DND-41 (cell line): ENCODE measurements around the gene SYNE4.

ENCODE experiments used
- ATAC-seq: fragments of 200-7000 bp; cut with Tn5 transposase; 3 replicates; pipeline ENCODE4 v1.9.1; 2021; ENCODE audit warnings: low read depth; ENCODE audit not compliant: insufficient read depth
- DNase-seq: peaks from one replicate; pipeline ENCODE4 v3.0.0-alpha.2; 2020
- H2AFZ ChIP-seq: 2 replicates; pipeline ENCODE4 v1.6.0; 2012; ENCODE audit warnings: low read depth, low read length
- H3K27ac ChIP-seq: 2 replicates; pipeline ENCODE4 v1.5.1; 2012; ENCODE audit warnings: low read length, inconsistent platforms
- H3K27me3 ChIP-seq: fragments of 200-600 bp; sonication (generic); 2 replicates; pipeline ENCODE4 v1.6.0; 2012; ENCODE audit warnings: low read length, mild to moderate bottlenecking, inconsistent platforms; ENCODE audit not compliant: insufficient read depth, poor library complexity
- H3K36me3 ChIP-seq: 2 replicates; pipeline ENCODE4 v1.5.1; 2012; ENCODE audit warnings: low read length, inconsistent platforms; ENCODE audit not compliant: insufficient read depth
- H3K4me1 ChIP-seq: 2 replicates; pipeline ENCODE4 v1.5.1; 2012; ENCODE audit warnings: mild to moderate bottlenecking, low read length; ENCODE audit not compliant: insufficient read depth
- H3K4me2 ChIP-seq: 2 replicates; pipeline ENCODE4 v1.6.0; 2012; ENCODE audit warnings: mild to moderate bottlenecking, moderate library complexity, low read length, inconsistent platforms; ENCODE audit not compliant: insufficient read depth
- H3K4me3 ChIP-seq, 2 experiments: fragments of 200-600 bp in 1 of 2; shearing (Covaris generic) in 1 of 2; 2 replicates each; pipeline ENCODE4 v1.5.1; 2012 to 2016; ENCODE audit warnings: inconsistent platforms in 2 of 2, low read length in 2 of 2, mild to moderate bottlenecking in 2 of 2, low read depth in 1 of 2, moderate library complexity in 1 of 2
- H3K79me2 ChIP-seq: 2 replicates; pipeline ENCODE4 v1.6.0; 2012; ENCODE audit warnings: low read length, inconsistent platforms; ENCODE audit not compliant: insufficient read depth
- H3K9ac ChIP-seq: 2 replicates; pipeline ENCODE4 v1.6.0; 2012; ENCODE audit warnings: low read depth, mild to moderate bottlenecking, inconsistent platforms, low read length, moderate library complexity
- H3K9me3 ChIP-seq: 2 replicates; pipeline ENCODE4 v1.5.1; 2012; ENCODE audit warnings: low read length, moderate library complexity, mild to moderate bottlenecking, inconsistent platforms; ENCODE audit not compliant: insufficient read depth, severe bottlenecking
- H4K20me1 ChIP-seq: 2 replicates; pipeline ENCODE4 v1.6.0; 2012; ENCODE audit warnings: low read length; ENCODE audit not compliant: insufficient read depth
- EZH2 ChIP-seq: IDR thresholded peaks from 3 replicates; pipeline ENCODE4 v1.6.1; 2012; ENCODE audit warnings: borderline replicate concordance, low read depth, mild to moderate bottlenecking, moderate library complexity, low read length, inconsistent platforms; ENCODE audit not compliant: severe bottlenecking
- TF ChIP-seq, protein P1 (sequence below): IDR thresholded peaks from 2 replicates; pipeline ENCODE4 v1.5.1; 2012; ENCODE audit warnings: borderline replicate concordance, low read length, moderate library complexity, mild to moderate bottlenecking; ENCODE audit not compliant: poor library complexity, severe bottlenecking; ENCODE audit errors: extremely low read depth

The SYNE4 gene

DNA sequence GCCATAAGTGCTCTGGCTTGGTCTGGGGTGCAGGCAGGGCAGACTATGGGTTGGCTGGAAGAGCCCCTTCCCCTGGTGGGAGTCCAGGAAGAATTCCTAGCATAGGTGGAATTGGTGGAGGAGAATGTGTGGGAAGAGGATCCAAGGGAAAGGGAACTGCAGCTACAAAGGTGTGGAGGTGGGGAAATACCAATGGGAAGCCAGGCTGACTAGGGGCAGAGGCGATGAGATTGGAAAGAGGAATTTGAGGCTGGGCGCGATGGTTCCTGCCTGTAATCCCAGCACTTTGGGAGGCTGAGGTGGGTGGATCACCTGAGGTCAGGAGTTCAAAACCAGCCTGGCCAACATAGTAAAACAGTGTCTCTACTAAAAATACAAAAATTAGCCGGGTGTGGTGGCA is 18.5 kb downstream of the SYNE4 start:
- Histone ChIP-seq H3K4me3 (no peak overlapping the region), H3K9me3 (no peaks in the 10 kb centered on the region), H3K36me3 (no peaks in the 10 kb centered on the region; the same call in 1 of the 2 replicates), H3K4me1 (peaks cover 10% of the 10 kb centered on the region), H3K9ac (no peak overlapping the region), H2AFZ (no peak overlapping the region), H3K4me2 (no peak overlapping the region), H3K27me3 (peaks cover 21% of the 10 kb centered on the region), H4K20me1 (no peaks in the 10 kb centered on the region; the same call in 1 of the 2 replicates), H3K79me2 (peaks cover 5% of the 10 kb centered on the region), H3K27ac (no peak overlapping the region)
- TF ChIP-seq, protein P1, sequence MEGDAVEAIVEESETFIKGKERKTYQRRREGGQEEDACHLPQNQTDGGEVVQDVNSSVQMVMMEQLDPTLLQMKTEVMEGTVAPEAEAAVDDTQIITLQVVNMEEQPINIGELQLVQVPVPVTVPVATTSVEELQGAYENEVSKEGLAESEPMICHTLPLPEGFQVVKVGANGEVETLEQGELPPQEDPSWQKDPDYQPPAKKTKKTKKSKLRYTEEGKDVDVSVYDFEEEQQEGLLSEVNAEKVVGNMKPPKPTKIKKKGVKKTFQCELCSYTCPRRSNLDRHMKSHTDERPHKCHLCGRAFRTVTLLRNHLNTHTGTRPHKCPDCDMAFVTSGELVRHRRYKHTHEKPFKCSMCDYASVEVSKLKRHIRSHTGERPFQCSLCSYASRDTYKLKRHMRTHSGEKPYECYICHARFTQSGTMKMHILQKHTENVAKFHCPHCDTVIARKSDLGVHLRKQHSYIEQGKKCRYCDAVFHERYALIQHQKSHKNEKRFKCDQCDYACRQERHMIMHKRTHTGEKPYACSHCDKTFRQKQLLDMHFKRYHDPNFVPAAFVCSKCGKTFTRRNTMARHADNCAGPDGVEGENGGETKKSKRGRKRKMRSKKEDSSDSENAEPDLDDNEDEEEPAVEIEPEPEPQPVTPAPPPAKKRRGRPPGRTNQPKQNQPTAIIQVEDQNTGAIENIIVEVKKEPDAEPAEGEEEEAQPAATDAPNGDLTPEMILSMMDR = no peak
- TF ChIP-seq EZH2 = no peak
- no peak for DNase-seq
- ATAC-seq = no peak

DNA sequence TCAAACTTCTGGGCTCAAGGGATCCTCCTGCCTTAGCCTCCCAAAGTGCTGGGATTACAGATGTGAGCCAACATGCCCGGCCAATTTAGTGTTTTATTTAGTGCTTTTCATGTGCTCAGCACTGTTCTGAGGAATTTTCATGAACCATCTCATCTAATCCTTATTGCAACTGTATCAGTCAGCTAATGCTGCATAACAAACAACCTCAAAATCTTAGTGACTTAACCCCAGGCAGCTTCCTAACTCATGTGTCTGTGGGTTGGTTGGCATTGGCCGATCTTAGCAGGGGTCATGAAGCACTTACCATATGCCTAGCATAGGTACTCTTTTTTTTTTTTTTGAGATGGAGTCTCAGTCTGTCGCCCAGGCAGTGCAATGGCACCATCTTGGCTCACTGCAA is 19.8 kb downstream of the SYNE4 start:
- no peaks in the 10 kb centered on the region for H3K4me1 ChIP-seq

DNA sequence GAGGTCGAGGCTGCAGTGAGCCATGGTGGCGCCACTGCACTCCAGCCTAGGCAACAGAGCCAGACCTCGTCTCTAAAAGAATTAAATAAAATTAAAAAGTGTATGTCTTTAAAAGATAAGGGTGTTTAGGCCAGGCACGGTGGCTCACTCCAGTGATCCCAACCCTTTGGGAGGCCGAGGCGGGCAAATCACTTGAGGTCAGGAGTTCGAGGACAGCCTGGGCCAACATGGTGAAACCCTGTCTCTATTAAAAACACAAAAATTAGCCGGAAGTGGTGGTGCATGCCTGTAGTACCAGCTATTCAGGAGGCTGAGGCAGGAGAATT is 21.1 kb downstream of the SYNE4 start:
- TF ChIP-seq, protein P1 = no peak
- no peak for TF ChIP-seq EZH2
- Histone ChIP-seq H3K4me2 (no peak overlapping the region), H3K27me3 (peaks cover 21% of the 10 kb centered on the region), H3K79me2 (no peaks in the 10 kb centered on the region), H4K20me1 (no peaks in the 10 kb centered on the region; the same call in 1 of the 2 replicates), H3K9ac (no peak overlapping the region), H3K36me3 (no peaks in the 10 kb centered on the region), H3K4me1 (no peaks in the 10 kb centered on the region), H3K9me3 (no peaks in the 10 kb centered on the region), H3K4me3 (no peak overlapping the region), H2AFZ (no peak overlapping the region), H3K27ac (no peak overlapping the region)
- DNase-seq (no peak), ATAC-seq (no peak)

More for the DNA sequence above, 19.8 kb downstream of the SYNE4 start:
- Histone ChIP-seq H4K20me1 (no peaks in the 10 kb centered on the region; the same call in 1 of the 2 replicates), H3K27ac (no peak overlapping the region), H2AFZ (no peak overlapping the region), H3K36me3 (no peaks in the 10 kb centered on the region), H3K27me3 (peaks cover 21% of the 10 kb centered on the region), H3K9ac (no peak overlapping the region), H3K9me3 (no peaks in the 10 kb centered on the region), H3K4me3 (no peak overlapping the region), H3K79me2 (no peaks in the 10 kb centered on the region), H3K4me2 (no peak overlapping the region)
- TF ChIP-seq EZH2 = no peak
- TF ChIP-seq, protein P1 = no peak
- ATAC-seq = no peak
- no peak for DNase-seq
